ENCODE data around the gene ST7. TPM values are rescaled to one million over a fixed set of nuclear protein-coding genes. Genes with fewer than 3 reads are reported as not detected.

Gene ST7
- total and polyA plus RNA-seq, 2 experiments from 2014 or later: 31.2 to 38.5 TPM

GRCh38 chr7:117264716-117265115, 311.4 kb downstream of the ST7 start:
- Histone ChIP-seq H3K36me3 (replicated peaks; ENCODE audit: insufficient read depth, low read depth) (no peaks in the 10 kb centered on the region), H4K20me1 (ENCODE audit: insufficient read depth, poor library complexity, severe bottlenecking) (no peaks in the 10 kb centered on the region), H3K27ac (no peak overlapping the region), H3K9me3 (ENCODE audit: low read depth) (no peaks in the 10 kb centered on the region), H3K4me1 (ENCODE audit: insufficient read depth) (no peaks in the 10 kb centered on the region), H3K79me2 (no peaks in the 10 kb centered on the region), H3K9me2 (replicated peaks; ENCODE audit: insufficient read depth) (no peaks in the 10 kb centered on the region), H3K4me3 (no peak overlapping the region), H2AFZ (no peak overlapping the region), H3K27me3 (no peaks in the 10 kb centered on the region), H3K4me2 (no peak overlapping the region)
- WGBS (ENCODE audit: low lambda C conversion rate, missing lambda C conversion rate): 95% methylated on average over 1 of the region's 1 CpG
- no peak for DNase-seq (ENCODE audit: low spot score)
- no peak for TF ChIP-seq EZH2 (IDR thresholded peaks at IDR 0.05; ENCODE audit: borderline replicate concordance)
- TF ChIP-seq CTCF (IDR thresholded peaks at IDR 0.05; ENCODE audit: poor library complexity): no peak
- TF ChIP-seq EZH2phosphoT487 (IDR thresholded peaks at IDR 0.05; ENCODE audit: low read depth, severe bottlenecking, unreplicated experiment): no peak

- Histone ChIP-seq H4K20me1 (ENCODE audit: insufficient read depth, poor library complexity, severe bottlenecking) (no peaks in the 10 kb centered on the region), H3K9me3 (ENCODE audit: low read depth) (no peaks in the 10 kb centered on the region), H3K27me3 (no peaks in the 10 kb centered on the region), H3K79me2 (no peaks in the 10 kb centered on the region), H3K4me3 (no peak overlapping the region), H3K36me3 (replicated peaks; ENCODE audit: insufficient read depth, low read depth) (no peaks in the 10 kb centered on the region), H2AFZ (no peak overlapping the region), H3K4me2 (no peak overlapping the region), H3K4me1 (ENCODE audit: insufficient read depth) (no peaks in the 10 kb centered on the region), H3K27ac (peak overlapping the region; percentile 59), H3K9me2 (replicated peaks; ENCODE audit: insufficient read depth) (no peaks in the 10 kb centered on the region)
- no peak for DNase-seq (ENCODE audit: low spot score)
- no peak for TF ChIP-seq CTCF (IDR thresholded peaks at IDR 0.05; ENCODE audit: poor library complexity)
- no peak for TF ChIP-seq EZH2 (IDR thresholded peaks at IDR 0.05; ENCODE audit: borderline replicate concordance)
- no peak for TF ChIP-seq EZH2phosphoT487 (IDR thresholded peaks at IDR 0.05; ENCODE audit: low read depth, severe bottlenecking, unreplicated experiment)
- 82% methylated on average over 5 of the region's 5 CpGs for WGBS (ENCODE audit: low lambda C conversion rate, missing lambda C conversion rate)
Measured at GRCh38 chr7:117269417-117269816, 316.1 kb downstream of the ST7 start.

GRCh38 chr7:117269886-117270285, 316.6 kb downstream of the ST7 start:
- Histone ChIP-seq H3K36me3 (replicated peaks; ENCODE audit: insufficient read depth, low read depth) (no peaks in the 10 kb centered on the region), H3K79me2 (no peaks in the 10 kb centered on the region), H2AFZ (no peak overlapping the region), H3K4me1 (ENCODE audit: insufficient read depth) (no peaks in the 10 kb centered on the region), H3K27me3 (no peaks in the 10 kb centered on the region), H3K4me2 (no peak overlapping the region), H3K4me3 (no peak overlapping the region), H4K20me1 (ENCODE audit: insufficient read depth, poor library complexity, severe bottlenecking) (no peaks in the 10 kb centered on the region), H3K9me2 (replicated peaks; ENCODE audit: insufficient read depth) (no peaks in the 10 kb centered on the region), H3K27ac (peak overlapping the region; percentile 59), H3K9me3 (ENCODE audit: low read depth) (no peaks in the 10 kb centered on the region)
- TF ChIP-seq EZH2 (IDR thresholded peaks at IDR 0.05; ENCODE audit: borderline replicate concordance) (no peak), CTCF (IDR thresholded peaks at IDR 0.05; ENCODE audit: poor library complexity) (no peak), EZH2phosphoT487 (IDR thresholded peaks at IDR 0.05; ENCODE audit: low read depth, severe bottlenecking, unreplicated experiment) (no peak)
- 82% methylated on average over 3 of the region's 3 CpGs for WGBS (ENCODE audit: low lambda C conversion rate, missing lambda C conversion rate)
- DNase-seq (ENCODE audit: low spot score): no peak

GRCh38 chr7:117270371-117270770, 317.1 kb downstream of the ST7 start:
- Histone ChIP-seq H3K9me3 (ENCODE audit: low read depth) (no peaks in the 10 kb centered on the region), H3K4me3 (no peak overlapping the region), H3K27ac (no peak overlapping the region), H3K4me1 (ENCODE audit: insufficient read depth) (no peaks in the 10 kb centered on the region), H4K20me1 (ENCODE audit: insufficient read depth, poor library complexity, severe bottlenecking) (no peaks in the 10 kb centered on the region), H3K4me2 (no peak overlapping the region), H3K27me3 (no peaks in the 10 kb centered on the region), H3K79me2 (no peaks in the 10 kb centered on the region), H3K9me2 (replicated peaks; ENCODE audit: insufficient read depth) (no peaks in the 10 kb centered on the region), H3K36me3 (replicated peaks; ENCODE audit: insufficient read depth, low read depth) (no peaks in the 10 kb centered on the region), H2AFZ (no peak overlapping the region)
- TF ChIP-seq EZH2phosphoT487 (IDR thresholded peaks at IDR 0.05; ENCODE audit: low read depth, severe bottlenecking, unreplicated experiment) (no peak), CTCF (IDR thresholded peaks at IDR 0.05; ENCODE audit: poor library complexity) (no peak), EZH2 (IDR thresholded peaks at IDR 0.05; ENCODE audit: borderline replicate concordance) (no peak)
- no peak for DNase-seq (ENCODE audit: low spot score)
- 63% methylated on average over 9 of the region's 9 CpGs for WGBS (ENCODE audit: low lambda C conversion rate, missing lambda C conversion rate)

Data from hepatocyte (in vitro differentiated cells).